A549 (cell line): Measurements from ENCODE around the gene SLC25A4. TPM values are rescaled to one million over a fixed set of nuclear protein-coding genes. Genes with fewer than 3 reads are reported as not detected.

Experiments used
- ATAC-seq, 2 experiments: fragments of 200-7000 bp in 1 of 2; fragments of >200 bp in 1 of 2; cut with Nextera tagmentation in 1 of 2; cut with Tn5 transposase in 1 of 2; 3 replicates each; pipeline versions ENCODE4 v1.8.0 to v1.9.1; 2018 to 2020; ENCODE audit warnings: mild to moderate bottlenecking in 1 of 2, moderate library complexity in 1 of 2
- CTCF ChIA-PET: fragments of 300-600 bp; sonication (Branson Sonifier 250); formaldehyde crosslinking; extraction: SDS; loops from one replicate; lab custom pipeline; 2021; ENCODE audit warnings: antibody characterized with exemption, inconsistent platforms; lab: Yijun Ruan, JAX
- POLR2A ChIA-PET: fragments of 350-600 bp; formaldehyde crosslinking; extraction: SDS; loops from one replicate; lab custom pipeline; 2021; ENCODE audit warnings: antibody characterized with exemption, inconsistent platforms; lab: Yijun Ruan, JAX
- DNase-seq, 2 experiments: peaks; one replicate each; pipeline versions ENCODE4 v3.0.0 to v3.0.0-alpha.2; 2011 to 2016; ENCODE audit warnings: low read depth in 1 of 2, low spot score in 1 of 2
- FAIRE-seq: peaks from 2 replicates; lab custom pipeline; 2011; peaks lifted over from hg19 to GRCh38; lab: Jason Lieb, UNC
- H3K27ac ChIP-seq, 2 experiments: fragments of >200 bp; sonication (Bioruptor Twin); formaldehyde crosslinking; 3 replicates each; pipeline ENCODE4 v1.5.1; 2016 to 2017
- H3K4me1 ChIP-seq: fragments of >200 bp; sonication (Bioruptor Twin); formaldehyde crosslinking; 3 replicates; pipeline ENCODE4 v1.6.1; 2016
- H3K4me2 ChIP-seq: fragments of >200 bp; sonication (Bioruptor Twin); formaldehyde crosslinking; 3 replicates; pipeline ENCODE4 v1.6.1; 2016
- H3K4me3 ChIP-seq: fragments of >200 bp; sonication (Bioruptor Twin); formaldehyde crosslinking; 3 replicates; pipeline ENCODE4 v1.5.1; 2016
- H3K9me3 ChIP-seq: fragments of >200 bp; sonication (Bioruptor Twin); formaldehyde crosslinking; 3 replicates; pipeline ENCODE4 v1.6.1; 2016
- ATOH8 ChIP-seq: fragments of 250-450 bp; sonication (Bioruptor Pico); IDR thresholded peaks from 2 replicates; pipeline ENCODE4 v1.5.0; 2020; ENCODE audit warnings: low read depth, mild to moderate bottlenecking, moderate library complexity
- CBX8 ChIP-seq: fragments of 200-600 bp; sonication (generic); IDR thresholded peaks from 2 replicates; pipeline ENCODE4 v1.6.1; 2016
- CEBPB ChIP-seq, 2 experiments: fragments of >200 bp in 1 of 2; sonication (Bioruptor Twin) in 1 of 2; formaldehyde crosslinking in 1 of 2; IDR thresholded peaks; 2 replicates each; pipeline ENCODE4 v1.6.1; 2012 to 2016
- EHF ChIP-seq: fragments of 250-450 bp; sonication (Bioruptor Pico); IDR thresholded peaks from 2 replicates; pipeline ENCODE4 v1.5.0; 2020; ENCODE audit warnings: mild to moderate bottlenecking
- EHMT2 ChIP-seq: fragments of 200-600 bp; sonication (generic); IDR thresholded peaks from 2 replicates; pipeline ENCODE4 v1.6.1; 2016; ENCODE audit warnings: antibody characterized with exemption, low read depth, mild to moderate bottlenecking, moderate library complexity
- GATA3 ChIP-seq: IDR thresholded peaks from 2 replicates; pipeline ENCODE4 v1.6.1; 2012; ENCODE audit warnings: borderline replicate concordance
- HMGXB4 ChIP-seq: fragments of 250-450 bp; sonication (Bioruptor Pico); IDR thresholded peaks from 2 replicates; pipeline ENCODE4 v1.5.0; 2021; ENCODE audit warnings: mild to moderate bottlenecking, moderate library complexity, borderline replicate concordance
- MYC ChIP-seq: IDR thresholded peaks from 2 replicates; pipeline ENCODE4 v1.6.1; 2012; ENCODE audit warnings: mild to moderate bottlenecking, inconsistent platforms, low read length, improper control_type of control experiment, borderline replicate concordance
- NR3C1 ChIP-seq: fragments of >200 bp; sonication (Bioruptor Twin); formaldehyde crosslinking; IDR thresholded peaks from 3 replicates; pipeline ENCODE4 v1.6.1; 2017
- POLR2A ChIP-seq: IDR thresholded peaks from 2 replicates; pipeline ENCODE4 v1.6.1; 2012; ENCODE audit warnings: mild to moderate bottlenecking, low read length
- RAD21 ChIP-seq, 2 experiments: fragments of >200 bp in 1 of 2; sonication (Bioruptor Twin) in 1 of 2; formaldehyde crosslinking in 1 of 2; IDR thresholded peaks in 1 of 2; conservative IDR thresholded peaks in 1 of 2; 2 replicates in 1 of 2; 3 replicates in 1 of 2; pipeline ENCODE4 v1.6.1; 2012 to 2018; ENCODE audit warnings: inconsistent platforms in 1 of 2
- ZNF302 ChIP-seq: fragments of 250-450 bp; sonication (Bioruptor Pico); IDR thresholded peaks from 2 replicates; pipeline ENCODE4 v1.9.0; 2021; ENCODE audit warnings: inconsistent platforms, mild to moderate bottlenecking, moderate library complexity
- WGBS: methylation state at CpG from one replicate; pipeline ENCODE4 v1.1.6; 2017; ENCODE audit errors: missing lambda C conversion rate; 5-methylcytosine and 5-hydroxymethylcytosine counted together
- polyA plus RNA-seq, 4 experiments: library from polyadenylated mRNA; depleted of rRNA in 3 of 4; stranded (reverse); fragments of >200 nt; fragmentation: RNase III in 1 of 4; extraction: RNeasy Plus Mini Kit Qiagen cat#74134 plus additional on column Dnase treatment in 1 of 4; gene quantifications; 2 replicates in 3 of 4; 3 replicates in 1 of 4; pipeline ENCODE4 v1.2.3, GENCODE V29; 2011 to 2017
- TF ChIP-seq, protein P1 (sequence below): fragments of >200 bp; sonication (Bioruptor Twin); formaldehyde crosslinking; IDR thresholded peaks from 3 replicates; pipeline ENCODE4 v1.6.1; 2016
- TF ChIP-seq, protein P2 (sequence below): fragments of 200-600 bp; sonication (generic); IDR thresholded peaks from 2 replicates; pipeline ENCODE4 v1.6.1; 2016; ENCODE audit warnings: antibody characterized with exemption, mild to moderate bottlenecking, moderate library complexity
- TF ChIP-seq, protein P3 (sequence below): IDR thresholded peaks from 2 replicates; pipeline ENCODE4 v1.6.1; 2012

The SLC25A4 gene
- polyA plus RNA-seq, 2 of the 4 experiments (the other 2 are of a cell fraction) = 15.4 to 16.9 TPM

DNA sequence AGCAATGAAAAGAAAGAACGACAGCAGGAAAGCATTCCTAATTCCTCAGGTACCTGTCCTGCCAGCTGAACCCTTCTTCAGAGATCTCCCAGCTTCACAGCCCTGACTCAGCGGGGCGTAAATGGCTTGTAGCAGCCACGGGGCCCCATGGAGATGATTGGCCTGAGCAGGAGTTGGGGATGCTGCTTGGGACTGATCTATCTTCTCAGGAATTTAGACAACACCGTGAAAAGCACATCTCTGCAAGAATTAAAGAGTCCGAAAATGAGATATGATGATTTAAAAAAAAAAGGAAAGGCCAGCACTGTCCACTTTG, 22.5 kb upstream of the SLC25A4 start:
- H3K4me3 ChIP-seq = no peak overlapping the region
- CTCF ChIA-PET = interaction anchor here (1.1 kb wide), 1 partner anchor 23 kb away, joined by 4 read pairs; no protein-coding TSS in a partner anchor
- H3K4me2 ChIP-seq = no peak overlapping the region
- no peak overlapping the region for H3K27ac ChIP-seq
- no peaks in the 10 kb centered on the region for H3K4me1 ChIP-seq
- FAIRE-seq = no peak
- TF ChIP-seq ZNF302 (CRISPR knock-in tag) (no peak), HMGXB4 (no peak), GATA3 (no peak), EHF (no peak), EHMT2 (no peak)
- TF ChIP-seq, protein P1, sequence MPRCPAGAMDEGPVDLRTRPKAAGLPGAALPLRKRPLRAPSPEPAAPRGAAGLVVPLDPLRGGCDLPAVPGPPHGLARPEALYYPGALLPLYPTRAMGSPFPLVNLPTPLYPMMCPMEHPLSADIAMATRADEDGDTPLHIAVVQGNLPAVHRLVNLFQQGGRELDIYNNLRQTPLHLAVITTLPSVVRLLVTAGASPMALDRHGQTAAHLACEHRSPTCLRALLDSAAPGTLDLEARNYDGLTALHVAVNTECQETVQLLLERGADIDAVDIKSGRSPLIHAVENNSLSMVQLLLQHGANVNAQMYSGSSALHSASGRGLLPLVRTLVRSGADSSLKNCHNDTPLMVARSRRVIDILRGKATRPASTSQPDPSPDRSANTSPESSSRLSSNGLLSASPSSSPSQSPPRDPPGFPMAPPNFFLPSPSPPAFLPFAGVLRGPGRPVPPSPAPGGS = no peak
- DNase-seq = no peak
- no peaks in the 10 kb centered on the region for H3K9me3 ChIP-seq
- POLR2A ChIA-PET = no interaction called here
- WGBS = 74% methylated on average over 6 of the region's 6 CpGs
- ATAC-seq = no peak

DNA sequence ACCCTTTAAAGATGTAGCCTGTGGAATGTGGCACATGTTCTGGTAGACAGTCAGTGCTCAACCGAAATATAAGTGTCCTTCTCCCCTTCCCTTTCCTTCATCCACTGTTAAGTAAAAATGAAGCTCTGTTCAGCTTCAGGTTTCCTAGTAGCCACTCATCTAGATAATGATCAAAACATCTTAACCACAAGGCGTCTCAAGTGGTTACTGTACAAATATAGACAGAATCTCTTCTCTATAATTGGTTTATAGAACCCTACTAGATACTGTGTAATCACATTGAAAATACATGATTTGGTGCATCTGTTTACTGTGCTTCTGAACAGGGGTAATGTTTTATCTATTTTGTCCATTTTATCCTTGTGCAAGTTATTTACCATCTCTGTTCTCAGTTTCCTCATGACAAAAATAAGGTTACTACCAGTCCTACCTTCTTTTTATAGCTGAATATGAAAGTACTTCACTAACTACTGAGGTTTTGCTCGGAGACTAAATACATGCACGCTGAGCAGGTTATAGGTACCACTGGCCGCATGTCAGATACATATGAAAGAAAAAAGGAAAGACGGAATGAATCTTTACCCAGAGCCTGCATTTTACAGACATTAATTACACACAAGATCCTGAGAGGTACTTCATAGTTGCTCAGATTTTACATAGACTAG, 20.3 kb upstream of the SLC25A4 start:
- 62% methylated on average over 6 of the region's 6 CpGs for WGBS
- Histone ChIP-seq H3K4me2 (no peak overlapping the region), H3K4me3 (no peak overlapping the region)
- POLR2A ChIA-PET = no interaction called here
- no peak for ATAC-seq
- no peak for TF ChIP-seq NR3C1
- TF ChIP-seq CBX8 = no peak
- TF ChIP-seq, protein P2, sequence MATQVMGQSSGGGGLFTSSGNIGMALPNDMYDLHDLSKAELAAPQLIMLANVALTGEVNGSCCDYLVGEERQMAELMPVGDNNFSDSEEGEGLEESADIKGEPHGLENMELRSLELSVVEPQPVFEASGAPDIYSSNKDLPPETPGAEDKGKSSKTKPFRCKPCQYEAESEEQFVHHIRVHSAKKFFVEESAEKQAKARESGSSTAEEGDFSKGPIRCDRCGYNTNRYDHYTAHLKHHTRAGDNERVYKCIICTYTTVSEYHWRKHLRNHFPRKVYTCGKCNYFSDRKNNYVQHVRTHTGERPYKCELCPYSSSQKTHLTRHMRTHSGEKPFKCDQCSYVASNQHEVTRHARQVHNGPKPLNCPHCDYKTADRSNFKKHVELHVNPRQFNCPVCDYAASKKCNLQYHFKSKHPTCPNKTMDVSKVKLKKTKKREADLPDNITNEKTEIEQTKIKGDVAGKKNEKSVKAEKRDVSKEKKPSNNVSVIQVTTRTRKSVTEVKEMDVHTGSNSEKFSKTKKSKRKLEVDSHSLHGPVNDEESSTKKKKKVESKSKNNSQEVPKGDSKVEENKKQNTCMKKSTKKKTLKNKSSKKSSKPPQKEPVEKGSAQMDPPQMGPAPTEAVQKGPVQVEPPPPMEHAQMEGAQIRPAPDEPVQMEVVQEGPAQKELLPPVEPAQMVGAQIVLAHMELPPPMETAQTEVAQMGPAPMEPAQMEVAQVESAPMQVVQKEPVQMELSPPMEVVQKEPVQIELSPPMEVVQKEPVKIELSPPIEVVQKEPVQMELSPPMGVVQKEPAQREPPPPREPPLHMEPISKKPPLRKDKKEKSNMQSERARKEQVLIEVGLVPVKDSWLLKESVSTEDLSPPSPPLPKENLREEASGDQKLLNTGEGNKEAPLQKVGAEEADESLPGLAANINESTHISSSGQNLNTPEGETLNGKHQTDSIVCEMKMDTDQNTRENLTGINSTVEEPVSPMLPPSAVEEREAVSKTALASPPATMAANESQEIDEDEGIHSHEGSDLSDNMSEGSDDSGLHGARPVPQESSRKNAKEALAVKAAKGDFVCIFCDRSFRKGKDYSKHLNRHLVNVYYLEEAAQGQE = no peak
- TF ChIP-seq, protein P3, sequence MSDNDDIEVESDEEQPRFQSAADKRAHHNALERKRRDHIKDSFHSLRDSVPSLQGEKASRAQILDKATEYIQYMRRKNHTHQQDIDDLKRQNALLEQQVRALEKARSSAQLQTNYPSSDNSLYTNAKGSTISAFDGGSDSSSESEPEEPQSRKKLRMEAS = no peak
- no peak for TF ChIP-seq HMGXB4
- TF ChIP-seq RAD21 (conservative IDR thresholded peaks at IDR 0.05 in 1 of 2, IDR thresholded peaks at IDR 0.05 in 1 of 2) = no peak
- no peak for TF ChIP-seq CEBPB (IDR thresholded peaks at IDR 0.05)
- TF ChIP-seq EHF = no peak
- TF ChIP-seq POLR2A = no peak
- TF ChIP-seq ATOH8 (CRISPR knock-in tag) = no peak
- no peak for TF ChIP-seq MYC
- TF ChIP-seq, all 56 proteins: peak for 0
- FAIRE-seq (no peak), DNase-seq (no peak)
- Histone ChIP-seq H3K27ac (no peak overlapping the region), H3K4me1 (no peaks in the 10 kb centered on the region), H3K9me3 (no peaks in the 10 kb centered on the region)
- CTCF ChIA-PET = interaction anchor here (0.7 to 0.9 kb wide), 2 partner anchors 12 to 914 kb away, joined by 4 read pairs; no protein-coding TSS in a partner anchor
